A549 (cell line): Measurements from ENCODE around the gene TMEM61. TPM values are rescaled to one million over a fixed set of nuclear protein-coding genes. Genes with fewer than 3 reads are reported as not detected.
"Not testable (repeated sequence)": the region's sequence is repeated elsewhere in the genome, so short reads cannot be mapped to it uniquely, and the experiment has no call there.

Experiments used
- ATAC-seq, 2 experiments: fragments of 200-7000 bp in 1 of 2; fragments of >200 bp in 1 of 2; cut with Nextera tagmentation in 1 of 2; cut with Tn5 transposase in 1 of 2; 3 replicates each; pipeline versions ENCODE4 v1.8.0 to v1.9.1; 2018 to 2020; ENCODE audit warnings: mild to moderate bottlenecking in 1 of 2, moderate library complexity in 1 of 2
- CTCF ChIA-PET: fragments of 300-600 bp; sonication (Branson Sonifier 250); formaldehyde crosslinking; extraction: SDS; loops from one replicate; lab custom pipeline; 2021; ENCODE audit warnings: antibody characterized with exemption, inconsistent platforms; lab: Yijun Ruan, JAX
- POLR2A ChIA-PET: fragments of 350-600 bp; formaldehyde crosslinking; extraction: SDS; loops from one replicate; lab custom pipeline; 2021; ENCODE audit warnings: antibody characterized with exemption, inconsistent platforms; lab: Yijun Ruan, JAX
- DNase-seq, 2 experiments: peaks; one replicate each; pipeline versions ENCODE4 v3.0.0 to v3.0.0-alpha.2; 2011 to 2016; ENCODE audit warnings: low read depth in 1 of 2, low spot score in 1 of 2
- FAIRE-seq: peaks from 2 replicates; lab custom pipeline; 2011; peaks lifted over from hg19 to GRCh38; lab: Jason Lieb, UNC
- H3K27ac ChIP-seq, 2 experiments: fragments of >200 bp; sonication (Bioruptor Twin); formaldehyde crosslinking; 3 replicates each; pipeline ENCODE4 v1.5.1; 2016 to 2017
- H3K4me1 ChIP-seq: fragments of >200 bp; sonication (Bioruptor Twin); formaldehyde crosslinking; 3 replicates; pipeline ENCODE4 v1.6.1; 2016
- H3K4me2 ChIP-seq: fragments of >200 bp; sonication (Bioruptor Twin); formaldehyde crosslinking; 3 replicates; pipeline ENCODE4 v1.6.1; 2016
- H3K4me3 ChIP-seq: fragments of >200 bp; sonication (Bioruptor Twin); formaldehyde crosslinking; 3 replicates; pipeline ENCODE4 v1.5.1; 2016
- H3K9me3 ChIP-seq: fragments of >200 bp; sonication (Bioruptor Twin); formaldehyde crosslinking; 3 replicates; pipeline ENCODE4 v1.6.1; 2016
- ATOH8 ChIP-seq: fragments of 250-450 bp; sonication (Bioruptor Pico); IDR thresholded peaks from 2 replicates; pipeline ENCODE4 v1.5.0; 2020; ENCODE audit warnings: low read depth, mild to moderate bottlenecking, moderate library complexity
- BHLHE40 ChIP-seq: IDR thresholded peaks from 2 replicates; pipeline ENCODE4 v1.6.1; 2012; ENCODE audit warnings: low read depth, low read length, inconsistent platforms
- CHD2 ChIP-seq: fragments of 150-350 bp; IDR thresholded peaks from 2 replicates; pipeline ENCODE4 v1.6.1; 2014; ENCODE audit warnings: low read length; ENCODE audit not compliant: partially characterized antibody
- CHD4 ChIP-seq: fragments of 200-600 bp; sonication (generic); IDR thresholded peaks from 2 replicates; pipeline ENCODE4 v1.6.1; 2016; ENCODE audit warnings: antibody characterized with exemption, mild to moderate bottlenecking, borderline replicate concordance
- E2F6 ChIP-seq: IDR thresholded peaks from 2 replicates; pipeline ENCODE4 v1.6.1; 2012; ENCODE audit warnings: low read depth, borderline replicate concordance
- EHMT2 ChIP-seq: fragments of 200-600 bp; sonication (generic); IDR thresholded peaks from 2 replicates; pipeline ENCODE4 v1.6.1; 2016; ENCODE audit warnings: antibody characterized with exemption, low read depth, mild to moderate bottlenecking, moderate library complexity
- HDAC2 ChIP-seq: fragments of 200-600 bp; sonication (generic); IDR thresholded peaks from 2 replicates; pipeline ENCODE4 v1.6.1; 2016
- HMGXB4 ChIP-seq: fragments of 250-450 bp; sonication (Bioruptor Pico); IDR thresholded peaks from 2 replicates; pipeline ENCODE4 v1.5.0; 2021; ENCODE audit warnings: mild to moderate bottlenecking, moderate library complexity, borderline replicate concordance
- HOXA7 ChIP-seq: fragments of 250-450 bp; sonication (Bioruptor Pico); IDR thresholded peaks from 2 replicates; pipeline ENCODE4 v1.5.0; 2020; ENCODE audit warnings: mild to moderate bottlenecking, moderate library complexity
- KDM1A ChIP-seq: fragments of 200-600 bp; sonication (generic); IDR thresholded peaks from 2 replicates; pipeline ENCODE4 v1.6.1; 2016; ENCODE audit warnings: low read depth, mild to moderate bottlenecking
- MYC ChIP-seq: IDR thresholded peaks from 2 replicates; pipeline ENCODE4 v1.6.1; 2012; ENCODE audit warnings: mild to moderate bottlenecking, inconsistent platforms, low read length, improper control_type of control experiment, borderline replicate concordance
- NPAS2 ChIP-seq: fragments of 250-450 bp; sonication (Bioruptor Pico); IDR thresholded peaks from 2 replicates; pipeline ENCODE4 v1.8.0; 2022; ENCODE audit warnings: mild to moderate bottlenecking, moderate library complexity, borderline replicate concordance
- POLR2AphosphoS2 ChIP-seq: conservative IDR thresholded peaks from 2 replicates; pipeline ENCODE4 v1.6.1; 2012; ENCODE audit warnings: low read length, improper control_type of control experiment, inconsistent platforms
- RFX5 ChIP-seq: fragments of 450-650 bp; IDR thresholded peaks from 2 replicates; pipeline ENCODE4 v1.7.1; 2014; ENCODE audit warnings: antibody characterized with exemption, mild to moderate bottlenecking, moderate library complexity
- SMC3 ChIP-seq: fragments of >200 bp; sonication (Bioruptor Twin); formaldehyde crosslinking; IDR thresholded peaks from 3 replicates; pipeline ENCODE4 v1.6.1; 2018; ENCODE audit warnings: inconsistent platforms
- ZNF302 ChIP-seq: fragments of 250-450 bp; sonication (Bioruptor Pico); IDR thresholded peaks from 2 replicates; pipeline ENCODE4 v1.9.0; 2021; ENCODE audit warnings: inconsistent platforms, mild to moderate bottlenecking, moderate library complexity
- WGBS: methylation state at CpG from one replicate; pipeline ENCODE4 v1.1.6; 2017; ENCODE audit errors: missing lambda C conversion rate; 5-methylcytosine and 5-hydroxymethylcytosine counted together
- polyA plus RNA-seq, 4 experiments: library from polyadenylated mRNA; depleted of rRNA in 3 of 4; stranded (reverse); fragments of >200 nt; fragmentation: RNase III in 1 of 4; extraction: RNeasy Plus Mini Kit Qiagen cat#74134 plus additional on column Dnase treatment in 1 of 4; gene quantifications; 2 replicates in 3 of 4; 3 replicates in 1 of 4; pipeline ENCODE4 v1.2.3, GENCODE V29; 2011 to 2017

TMEM61 gene
- polyA plus RNA-seq, 2 of the 4 experiments (the other 2 are of a cell fraction), result 0.06 to 0.10 TPM

GRCh38 chr1:55026682-55027081 is 46.3 kb downstream of the TMEM61 start:
- WGBS, result 73% methylated on average over 3 of the region's 3 CpGs
- H3K27ac ChIP-seq, ATAC-seq, H3K9me3 ChIP-seq, H3K4me3 ChIP-seq, DNase-seq, FAIRE-seq, POLR2A ChIA-PET, H3K4me1 ChIP-seq, H3K4me2 ChIP-seq, CTCF ChIA-PET: not testable (repeated sequence)

GRCh38 chr1:55031098-55031497 is 50.7 kb downstream of the TMEM61 start:
- ATAC-seq, H3K4me3 ChIP-seq, H3K27ac ChIP-seq, H3K4me2 ChIP-seq, H3K9me3 ChIP-seq, POLR2A ChIA-PET, DNase-seq, FAIRE-seq: not testable (repeated sequence)
- H3K4me1 ChIP-seq, result peaks cover 10% of the 10 kb centered on the region
- 95% methylated on average over 5 of the region's 5 CpGs for WGBS
- CTCF ChIA-PET, result interaction anchor here (1.7 kb wide), 1 partner anchor 9 kb away, joined by 4 read pairs; no protein-coding TSS in a partner anchor

GRCh38 chr1:55033265-55033614 is 52.8 kb downstream of the TMEM61 start:
- POLR2A ChIA-PET, result no interaction called here
- Histone ChIP-seq H3K4me3 (no peak overlapping the region), H3K27ac (no peak overlapping the region), H3K4me1 (peaks cover 11% of the 10 kb centered on the region), H3K4me2 (no peak overlapping the region)
- 78% methylated on average over 7 of the region's 7 CpGs for WGBS
- no peak for DNase-seq
- TF ChIP-seq E2F6 (no peak), CHD2 (no peak), SMC3 (no peak), HDAC2 (no peak), NPAS2 (no peak), CHD4 (no peak), RFX5 (no peak), EHMT2 (no peak), ATOH8 (CRISPR knock-in tag) (no peak), MYC (no peak), HOXA7 (CRISPR knock-in tag) (no peak)
- TF ChIP-seq, all 56 proteins: peak for 0
- ATAC-seq (no peak), FAIRE-seq (no peak)
- H3K9me3 ChIP-seq, result no peaks in the 10 kb centered on the region
- CTCF ChIA-PET, result interaction anchor here (1.0 to 4.3 kb wide), 3 partner anchors 11 to 83 kb away, joined by 3 to 25 read pairs (median 4); no protein-coding TSS in a partner anchor

- 94% methylated on average over 6 of the region's 6 CpGs for WGBS
Measured at GRCh38 chr1:55034476-55035133, 54.2 kb downstream of the TMEM61 start.

More at GRCh38 chr1:55034476-55035133, 54.2 kb downstream of the TMEM61 start:
- Histone ChIP-seq H3K4me1 (peaks cover 19% of the 10 kb centered on the region), H3K9me3 (no peaks in the 10 kb centered on the region), H3K4me2 (no peak overlapping the region), H3K4me3 (no peak overlapping the region), H3K27ac (no peak overlapping the region)
- POLR2A ChIA-PET, result no interaction called here
- ATAC-seq (no peak), DNase-seq (no peak), FAIRE-seq (no peak)
- TF ChIP-seq NPAS2, result no peak
- TF ChIP-seq ZNF302 (CRISPR knock-in tag), result no peak
- no peak for TF ChIP-seq BHLHE40
- TF ChIP-seq POLR2AphosphoS2, result no peak
- TF ChIP-seq KDM1A, result no peak
- no peak for TF ChIP-seq E2F6
- TF ChIP-seq MYC, result no peak
- TF ChIP-seq HMGXB4, result no peak
- CTCF ChIA-PET, result interaction anchor here (0.6 to 4.3 kb wide), 3 partner anchors 13 to 63 kb away, joined by 3 to 25 read pairs (median 3); no protein-coding TSS in a partner anchor
